HEK293T (cell line): ENCODE results near the gene GTF3C1.

Source experiments
- BHLHE40 ChIP-seq: fragments of 450-650 bp; IDR thresholded peaks from 2 replicates; pipeline ENCODE4 v1.6.1; 2016; ENCODE audit warnings: mild to moderate bottlenecking, moderate library complexity, borderline replicate concordance
- CTBP1 ChIP-seq: fragments of 450-650 bp; IDR thresholded peaks from 2 replicates; pipeline ENCODE4 v1.6.1; 2016; ENCODE audit warnings: borderline replicate concordance
- ELF4 ChIP-seq: fragments of 450-650 bp; IDR thresholded peaks from 2 replicates; pipeline ENCODE4 v1.6.1; 2017; ENCODE audit warnings: antibody characterized with exemption
- FOXA1 ChIP-seq: fragments of 450-650 bp; IDR thresholded peaks from 2 replicates; pipeline ENCODE4 v1.6.1; 2016; ENCODE audit warnings: mild to moderate bottlenecking
- FOXK2 ChIP-seq: fragments of 450-650 bp; IDR thresholded peaks from 2 replicates; pipeline ENCODE4 v1.6.1; 2016; ENCODE audit warnings: mild to moderate bottlenecking
- FOXM1 ChIP-seq: fragments of 450-650 bp; IDR thresholded peaks from 2 replicates; pipeline ENCODE4 v1.6.1; 2017; ENCODE audit warnings: mild to moderate bottlenecking, borderline replicate concordance
- HDGF ChIP-seq: fragments of 450-650 bp; IDR thresholded peaks from 2 replicates; pipeline ENCODE4 v1.6.1; 2017; ENCODE audit warnings: antibody characterized with exemption, borderline replicate concordance
- L3MBTL2 ChIP-seq: fragments of 450-650 bp; conservative IDR thresholded peaks from 2 replicates; pipeline ENCODE4 v1.6.1; 2016; ENCODE audit warnings: mild to moderate bottlenecking
- NFRKB ChIP-seq: fragments of 450-650 bp; IDR thresholded peaks from 2 replicates; pipeline ENCODE4 v1.6.1; 2016; ENCODE audit warnings: mild to moderate bottlenecking, moderate library complexity
- SP1 ChIP-seq: fragments of 450-650 bp; IDR thresholded peaks from 2 replicates; pipeline ENCODE4 v1.6.1; 2017
- SUZ12 ChIP-seq: fragments of 450-650 bp; IDR thresholded peaks from 2 replicates; pipeline ENCODE4 v1.6.1; 2016; ENCODE audit warnings: mild to moderate bottlenecking
- TARDBP ChIP-seq: fragments of 450-650 bp; IDR thresholded peaks from 2 replicates; pipeline ENCODE4 v1.6.1; 2016
- ZNF384 ChIP-seq: fragments of 450-650 bp; IDR thresholded peaks from 2 replicates; pipeline ENCODE4 v1.6.1; 2016
- TF ChIP-seq, protein P1 (sequence below): fragments of 450-650 bp; IDR thresholded peaks from 2 replicates; pipeline ENCODE4 v1.6.1; 2016

DNA sequence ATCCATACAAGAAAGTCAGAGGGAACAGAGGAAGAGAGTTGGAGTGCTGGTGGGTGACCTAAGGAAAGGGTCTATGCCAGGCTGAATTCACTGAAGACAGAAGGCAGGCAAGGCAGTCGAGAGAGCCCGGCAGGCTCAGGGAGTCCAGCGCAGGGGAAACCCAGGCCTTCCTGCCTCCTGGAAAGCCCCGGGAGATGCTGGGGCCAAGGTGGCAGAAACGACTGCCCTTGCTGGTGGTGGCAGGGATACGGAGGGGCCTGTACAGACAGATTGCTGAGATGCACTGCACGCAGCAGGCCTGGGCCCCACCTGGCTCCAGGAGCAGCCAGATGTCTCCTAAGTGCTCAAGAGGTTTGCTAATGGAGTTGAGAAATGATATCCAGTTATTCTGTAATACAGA lies 59.8 kb downstream of the GTF3C1 start:
- TF ChIP-seq TARDBP = no peak
- no peak for TF ChIP-seq FOXK2
- TF ChIP-seq ELF4 = no peak
- TF ChIP-seq BHLHE40 = no peak
- TF ChIP-seq, protein P1, sequence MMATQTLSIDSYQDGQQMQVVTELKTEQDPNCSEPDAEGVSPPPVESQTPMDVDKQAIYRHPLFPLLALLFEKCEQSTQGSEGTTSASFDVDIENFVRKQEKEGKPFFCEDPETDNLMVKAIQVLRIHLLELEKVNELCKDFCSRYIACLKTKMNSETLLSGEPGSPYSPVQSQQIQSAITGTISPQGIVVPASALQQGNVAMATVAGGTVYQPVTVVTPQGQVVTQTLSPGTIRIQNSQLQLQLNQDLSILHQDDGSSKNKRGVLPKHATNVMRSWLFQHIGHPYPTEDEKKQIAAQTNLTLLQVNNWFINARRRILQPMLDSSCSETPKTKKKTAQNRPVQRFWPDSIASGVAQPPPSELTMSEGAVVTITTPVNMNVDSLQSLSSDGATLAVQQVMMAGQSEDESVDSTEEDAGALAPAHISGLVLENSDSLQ = no peak
- TF ChIP-seq FOXM1 = no peak
- TF ChIP-seq SUZ12 = no peak
- no peak for TF ChIP-seq HDGF
- TF ChIP-seq SP1 = no peak
- TF ChIP-seq CTBP1 = no peak
- no peak for TF ChIP-seq ZNF384
- no peak for TF ChIP-seq L3MBTL2
- TF ChIP-seq NFRKB = no peak
- TF ChIP-seq FOXA1 = no peak
